HCT116 (cell line): Measurements from ENCODE around the gene RAP1GAP2.

Experiments
- CEBPB ChIP-seq: IDR thresholded peaks from 2 replicates; pipeline ENCODE4 v1.6.1; 2012; ENCODE audit warnings: low read depth
- EZH2 ChIP-seq: fragments of 200-600 bp; sonication (generic); IDR thresholded peaks from 2 replicates; pipeline ENCODE4 v1.6.1; 2017; ENCODE audit warnings: antibody characterized with exemption, mixed run types
- EZH2phosphoT487 ChIP-seq: fragments of 200-600 bp; IDR thresholded peaks from 2 replicates; pipeline ENCODE4 v1.6.1; 2018; ENCODE audit warnings: antibody characterized with exemption, borderline replicate concordance
- POLR2A ChIP-seq: IDR thresholded peaks from 2 replicates; pipeline ENCODE4 v1.7.0; 2011; ENCODE audit warnings: borderline replicate concordance; ENCODE audit not compliant: insufficient read depth, insufficient read length; ENCODE audit errors: extremely low read depth
- POLR2AphosphoS5 ChIP-seq: IDR thresholded peaks from 2 replicates; pipeline ENCODE4 v1.6.1; 2011; ENCODE audit warnings: mild to moderate bottlenecking, low read depth, low read length, moderate library complexity
- SRF ChIP-seq: IDR thresholded peaks from 2 replicates; pipeline ENCODE4 v1.6.1; 2012; ENCODE audit warnings: low read depth
- TCF7L2 ChIP-seq: IDR thresholded peaks from 2 replicates; pipeline ENCODE4 v1.7.0; 2011; ENCODE audit warnings: borderline replicate concordance, inconsistent platforms; ENCODE audit not compliant: insufficient read depth, insufficient read length; ENCODE audit errors: extremely low read depth
- YY1 ChIP-seq: IDR thresholded peaks from 2 replicates; pipeline ENCODE4 v1.6.1; 2011; ENCODE audit warnings: low read length, low read depth, moderate library complexity, mild to moderate bottlenecking; ENCODE audit not compliant: insufficient replicate concordance; ENCODE audit errors: extremely low read depth
- TF ChIP-seq, protein P1 (sequence below), 3 experiments: fragments of 200-600 bp in 1 of 3; sonication (generic) in 1 of 3; IDR thresholded peaks in 2 of 3; conservative IDR thresholded peaks in 1 of 3; 2 replicates each; pipeline ENCODE4 v1.5.1; 2012 to 2017; ENCODE audit warnings: low read depth in 2 of 3, low read length in 2 of 3, antibody characterized with exemption in 1 of 3, borderline replicate concordance in 1 of 3, control low read depth in 1 of 3, mild to moderate bottlenecking in 1 of 3, mixed read lengths in 1 of 3, mixed run types in 1 of 3, moderate library complexity in 1 of 3; ENCODE audit not compliant: insufficient read depth in 1 of 3
- TF ChIP-seq, protein P2 (sequence below): IDR thresholded peaks from 2 replicates; pipeline ENCODE4 v1.6.1; 2012; ENCODE audit warnings: low read depth
- TF ChIP-seq, protein P3 (sequence below): IDR thresholded peaks from 2 replicates; pipeline ENCODE4 v1.6.1; 2012

DNA sequence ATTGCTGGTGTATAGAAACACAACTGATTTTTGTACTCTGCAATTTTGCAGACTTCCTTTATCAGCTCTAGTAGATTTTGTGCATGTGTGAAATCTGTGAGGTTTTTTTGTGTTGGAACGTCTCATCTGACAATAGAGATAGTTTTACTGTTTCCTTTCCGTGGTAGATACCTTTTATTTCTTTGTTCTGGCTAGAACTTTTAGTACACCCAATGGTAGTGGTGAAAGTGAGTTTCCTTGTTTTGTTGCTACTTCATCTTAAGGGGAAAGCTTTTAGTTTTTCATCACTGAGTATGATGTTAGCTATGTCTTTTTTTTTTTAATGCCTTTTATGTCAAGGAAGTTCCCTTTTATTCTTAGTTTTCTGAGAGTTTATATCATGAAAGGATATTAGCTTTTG, 149.1 kb downstream of the RAP1GAP2 start:
- no peak for TF ChIP-seq POLR2A
- TF ChIP-seq, protein P1, sequence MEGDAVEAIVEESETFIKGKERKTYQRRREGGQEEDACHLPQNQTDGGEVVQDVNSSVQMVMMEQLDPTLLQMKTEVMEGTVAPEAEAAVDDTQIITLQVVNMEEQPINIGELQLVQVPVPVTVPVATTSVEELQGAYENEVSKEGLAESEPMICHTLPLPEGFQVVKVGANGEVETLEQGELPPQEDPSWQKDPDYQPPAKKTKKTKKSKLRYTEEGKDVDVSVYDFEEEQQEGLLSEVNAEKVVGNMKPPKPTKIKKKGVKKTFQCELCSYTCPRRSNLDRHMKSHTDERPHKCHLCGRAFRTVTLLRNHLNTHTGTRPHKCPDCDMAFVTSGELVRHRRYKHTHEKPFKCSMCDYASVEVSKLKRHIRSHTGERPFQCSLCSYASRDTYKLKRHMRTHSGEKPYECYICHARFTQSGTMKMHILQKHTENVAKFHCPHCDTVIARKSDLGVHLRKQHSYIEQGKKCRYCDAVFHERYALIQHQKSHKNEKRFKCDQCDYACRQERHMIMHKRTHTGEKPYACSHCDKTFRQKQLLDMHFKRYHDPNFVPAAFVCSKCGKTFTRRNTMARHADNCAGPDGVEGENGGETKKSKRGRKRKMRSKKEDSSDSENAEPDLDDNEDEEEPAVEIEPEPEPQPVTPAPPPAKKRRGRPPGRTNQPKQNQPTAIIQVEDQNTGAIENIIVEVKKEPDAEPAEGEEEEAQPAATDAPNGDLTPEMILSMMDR (IDR thresholded peaks at IDR 0.05 in 2 of 3, conservative IDR thresholded peaks at IDR 0.05 in 1 of 3; ENCODE audit: borderline replicate concordance in 1 of 3, insufficient read depth in 1 of 3, low read depth in 2 of 3, low read length in 2 of 3), result no peak
- no peak for TF ChIP-seq YY1
- TF ChIP-seq TCF7L2, result no peak
- TF ChIP-seq, protein P2, sequence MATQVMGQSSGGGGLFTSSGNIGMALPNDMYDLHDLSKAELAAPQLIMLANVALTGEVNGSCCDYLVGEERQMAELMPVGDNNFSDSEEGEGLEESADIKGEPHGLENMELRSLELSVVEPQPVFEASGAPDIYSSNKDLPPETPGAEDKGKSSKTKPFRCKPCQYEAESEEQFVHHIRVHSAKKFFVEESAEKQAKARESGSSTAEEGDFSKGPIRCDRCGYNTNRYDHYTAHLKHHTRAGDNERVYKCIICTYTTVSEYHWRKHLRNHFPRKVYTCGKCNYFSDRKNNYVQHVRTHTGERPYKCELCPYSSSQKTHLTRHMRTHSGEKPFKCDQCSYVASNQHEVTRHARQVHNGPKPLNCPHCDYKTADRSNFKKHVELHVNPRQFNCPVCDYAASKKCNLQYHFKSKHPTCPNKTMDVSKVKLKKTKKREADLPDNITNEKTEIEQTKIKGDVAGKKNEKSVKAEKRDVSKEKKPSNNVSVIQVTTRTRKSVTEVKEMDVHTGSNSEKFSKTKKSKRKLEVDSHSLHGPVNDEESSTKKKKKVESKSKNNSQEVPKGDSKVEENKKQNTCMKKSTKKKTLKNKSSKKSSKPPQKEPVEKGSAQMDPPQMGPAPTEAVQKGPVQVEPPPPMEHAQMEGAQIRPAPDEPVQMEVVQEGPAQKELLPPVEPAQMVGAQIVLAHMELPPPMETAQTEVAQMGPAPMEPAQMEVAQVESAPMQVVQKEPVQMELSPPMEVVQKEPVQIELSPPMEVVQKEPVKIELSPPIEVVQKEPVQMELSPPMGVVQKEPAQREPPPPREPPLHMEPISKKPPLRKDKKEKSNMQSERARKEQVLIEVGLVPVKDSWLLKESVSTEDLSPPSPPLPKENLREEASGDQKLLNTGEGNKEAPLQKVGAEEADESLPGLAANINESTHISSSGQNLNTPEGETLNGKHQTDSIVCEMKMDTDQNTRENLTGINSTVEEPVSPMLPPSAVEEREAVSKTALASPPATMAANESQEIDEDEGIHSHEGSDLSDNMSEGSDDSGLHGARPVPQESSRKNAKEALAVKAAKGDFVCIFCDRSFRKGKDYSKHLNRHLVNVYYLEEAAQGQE, result no peak
- TF ChIP-seq SRF, result no peak
- no peak for TF ChIP-seq EZH2
- TF ChIP-seq POLR2AphosphoS5, result no peak
- TF ChIP-seq, protein P3, sequence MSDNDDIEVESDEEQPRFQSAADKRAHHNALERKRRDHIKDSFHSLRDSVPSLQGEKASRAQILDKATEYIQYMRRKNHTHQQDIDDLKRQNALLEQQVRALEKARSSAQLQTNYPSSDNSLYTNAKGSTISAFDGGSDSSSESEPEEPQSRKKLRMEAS, result no peak
- TF ChIP-seq CEBPB, result no peak
- TF ChIP-seq EZH2phosphoT487, result no peak
